ENCODE results near the gene ADSL. TPM values are rescaled to one million over a fixed set of nuclear protein-coding genes. Genes with fewer than 3 reads are reported as not detected.

The ADSL gene
- total and polyA plus RNA-seq, 2 of the 8 experiments (the other 6 are each of a cell fraction or from before 2014, with no cell fraction given) = 197 to 218 TPM

DNA sequence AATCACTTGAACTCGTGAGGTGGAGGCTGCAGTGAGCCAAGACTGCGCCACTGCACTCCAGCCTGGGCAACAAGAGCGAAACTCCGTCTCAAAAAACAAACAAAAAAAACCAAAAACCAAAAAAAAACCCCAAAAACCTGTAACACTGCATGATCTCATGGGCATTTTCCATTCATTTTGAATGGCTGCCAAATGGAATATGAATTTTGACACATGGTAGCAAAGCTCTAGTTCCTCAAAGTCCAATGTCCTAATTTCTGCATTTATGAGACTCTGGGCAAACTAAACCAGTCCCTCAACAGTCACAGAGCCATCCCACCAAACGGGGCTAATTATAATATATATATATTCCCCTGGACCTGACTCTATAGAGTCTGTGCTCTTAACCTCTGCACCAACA is 85.9 kb downstream of the ADSL start:
- POLR2A ChIA-PET (ENCODE audit: partially characterized antibody) = interaction anchor here (0.6 kb wide), 1 partner anchor 92 kb away, joined by 5 read pairs; no protein-coding TSS in a partner anchor
- peaks cover 2% of the 10 kb centered on the region in 2 experiments for H4K20me1 ChIP-seq (replicated peaks in 1 of 2; ENCODE audit: control insufficient read depth in 1 of 2, insufficient read depth in 2 of 2, low read length in 2 of 2)
- TF ChIP-seq CTBP2 (IDR thresholded peaks at IDR 0.05; ENCODE audit: borderline replicate concordance, insufficient read depth, insufficient read length, low read length) (no peak), POU5F1 (IDR thresholded peaks at IDR 0.05; ENCODE audit: low read depth, low read length) (no peak)

More for the DNA sequence above, 85.9 kb downstream of the ADSL start:
- Histone ChIP-seq H3K56ac (replicated peaks; ENCODE audit: insufficient read length, low read depth, low read length) (no peak overlapping the region), H2BK5ac (ENCODE audit: low read depth, low read length) (no peak overlapping the region), H2BK120ac (replicated peaks; ENCODE audit: low read depth, low read length) (no peak overlapping the region), H3K23me2 (ENCODE audit: low read depth, low read length) (no peaks in the 10 kb centered on the region), H3K4me2 (ENCODE audit: insufficient read depth in 1 of 2, low read depth in 2 of 2, low read length in 2 of 2) (no peak overlapping the region), H4K8ac (ENCODE audit: extremely low read depth, insufficient read depth, low read length) (no peak overlapping the region), H3K27me3 (replicated peaks in 1 of 4; ENCODE audit: control insufficient read depth in 3 of 4, extremely low read depth in 1 of 4, insufficient read depth in 3 of 4, low read length in 3 of 4) (no peaks in the 10 kb centered on the region), H3K36me3 (ENCODE audit: control insufficient read depth in 2 of 4, insufficient read depth in 4 of 4, low read length in 3 of 4) (peaks cover 0 to 10% (median 4%) of the 10 kb centered on the region in 4 experiments; a peak in 4 of 8 replicates), H3K9me3 (ENCODE audit: insufficient read depth in 2 of 2, low read depth in 1 of 2, low read length in 1 of 2) (no peaks in the 10 kb centered on the region), H3K79me1 (ENCODE audit: low read depth, low read length) (peaks cover 2% of the 10 kb centered on the region; the same call in 1 of the 2 replicates), H2AK5ac (ENCODE audit: low read depth, low read length) (no peak overlapping the region), H3K4me1 (replicated peaks in 1 of 4; ENCODE audit: control insufficient read depth in 3 of 4, insufficient read depth in 4 of 4, low read length in 3 of 4) (no peaks in the 10 kb centered on the region; a peak in 1 of 7 replicates), H3K4me3 (ENCODE audit: extremely low read depth in 1 of 4, insufficient read depth in 2 of 4, low read depth in 3 of 4, low read length in 4 of 4) (no peak overlapping the region), H3K23ac (ENCODE audit: insufficient read length) (no peak overlapping the region), H3K79me2 (ENCODE audit: control insufficient read depth in 1 of 2, insufficient read depth in 2 of 2, low read length in 2 of 2) (no peaks in the 10 kb centered on the region), H2BK12ac (ENCODE audit: low read depth, low read length) (no peak overlapping the region), H3K14ac (ENCODE audit: insufficient read length) (no peak overlapping the region), H2BK20ac (ENCODE audit: low read length) (no peak overlapping the region), H4K5ac (ENCODE audit: insufficient read length, low read depth, low read length) (no peak overlapping the region), H4K91ac (replicated peaks; ENCODE audit: insufficient read length, low read length) (no peak overlapping the region), H2BK15ac (ENCODE audit: low read length) (no peak overlapping the region), H3K18ac (ENCODE audit: extremely low read depth, low read length) (no peak overlapping the region), H3K9ac (replicated peaks in 1 of 4; ENCODE audit: extremely low read depth in 1 of 4, low read depth in 3 of 4, low read length in 3 of 4) (no peak overlapping the region), H3K4ac (replicated peaks; ENCODE audit: insufficient read length, low read depth, low read length) (no peak overlapping the region), H2AFZ (ENCODE audit: low read length) (no peak overlapping the region), H3K27ac (ENCODE audit: low read depth, low read length) (no peak overlapping the region)
- DNase-seq (ENCODE audit: low read depth in 1 of 2, low spot score in 2 of 2) (no peak), FAIRE-seq (no peak)
- WGBS, 2 experiments (ENCODE audit: extremely low coverage in 1 of 2, insufficient coverage in 1 of 2, insufficient read length in 1 of 2, insufficient replicate concordance in 2 of 2, low coverage in 1 of 2, low lambda C conversion rate in 2 of 2, missing lambda C conversion rate in 1 of 2) = 95% methylated on average over 5 of the region's 5 CpGs; no CpG with 5 or more reads in 1 of the 2 experiments
- CTCF ChIA-PET (ENCODE audit: partially characterized antibody) = interaction anchor here (0.7 to 1.1 kb wide), 2 partner anchors 34 to 127 kb away, joined by 3 to 4 read pairs; no protein-coding TSS in a partner anchor

All from H1 (cell line).